HepG2 (cell line): ENCODE results near the gene SLC31A2. TPM values are rescaled to one million over a fixed set of nuclear protein-coding genes. Genes with fewer than 3 reads are reported as not detected.

ENCODE experiments used
- ATAC-seq: fragments of 200-7000 bp; cut with Tn5 transposase; 3 replicates; pipeline ENCODE4 v1.9.1; 2020; ENCODE audit warnings: mild to moderate bottlenecking, moderate library complexity
- BruUV-seq: library from RNA; stranded (reverse); fragments of 400-500 nt; replicated peaks from 2 replicates; lab custom pipeline; 2021; lab: Mats Ljungman, UMichigan
- CTCF ChIA-PET: fragments of 300-600 bp; formaldehyde crosslinking; extraction: SDS; loops from one replicate; lab custom pipeline; 2021; ENCODE audit warnings: low total read pairs, inconsistent platforms, low intra/inter-chr PET ratio; lab: Yijun Ruan, JAX
- POLR2A ChIA-PET: fragments of 350-600 bp; sonication (Branson Sonifier 250); formaldehyde crosslinking; loops from one replicate; lab custom pipeline; 2020; ENCODE audit warnings: antibody characterized with exemption, inconsistent platforms; lab: Yijun Ruan, JAX
- DNase-seq: peaks from one replicate; pipeline ENCODE4 v3.0.0-alpha.2; 2015; ENCODE audit warnings: low spot score
- FAIRE-seq: peaks from 3 replicates; lab custom pipeline; 2011; peaks lifted over from hg19 to GRCh38; lab: Jason Lieb, UNC
- H2AFZ ChIP-seq: one replicate; pipeline ENCODE4 v1.6.1; 2011; ENCODE audit warnings: low read length, inconsistent platforms
- H3K27ac ChIP-seq: fragments of 300-600 bp; 3 replicates; pipeline ENCODE4 v1.8.0; 2011; ENCODE audit warnings: mixed run types, mild to moderate bottlenecking, mixed read lengths, low read length, inconsistent platforms; ENCODE audit not compliant: insufficient read depth; ENCODE audit errors: extremely low read length
- H3K27me3 ChIP-seq, 2 experiments: fragments of 200-600 bp in 1 of 2; 2 replicates in 1 of 2; 3 replicates in 1 of 2; pipeline versions ENCODE4 v1.6.0 to v1.8.0; 2011; ENCODE audit warnings: low read length in 2 of 2, mild to moderate bottlenecking in 2 of 2, moderate library complexity in 2 of 2, inconsistent platforms in 1 of 2; ENCODE audit not compliant: insufficient read depth in 2 of 2, control insufficient read depth in 1 of 2
- H3K36me3 ChIP-seq, 2 experiments: fragments of 200-600 bp in 1 of 2; replicated peaks in 1 of 2; 2 replicates in 1 of 2; 3 replicates in 1 of 2; pipeline versions ENCODE4 v1.5.1 to v1.8.0; 2011; ENCODE audit warnings: low read length in 2 of 2, inconsistent platforms in 1 of 2; ENCODE audit not compliant: insufficient read depth in 2 of 2, control insufficient read depth in 1 of 2
- H3K4me1 ChIP-seq: 2 replicates; pipeline ENCODE4 v1.5.1; 2012; ENCODE audit warnings: low read length, inconsistent platforms; ENCODE audit not compliant: insufficient read depth
- H3K4me2 ChIP-seq: 2 replicates; pipeline ENCODE4 v1.6.0; 2011; ENCODE audit warnings: low read depth, low read length, inconsistent platforms
- H3K4me3 ChIP-seq, 3 experiments: fragments of 200-600 bp in 1 of 3; sonication (generic), shearing (Covaris generic) in 1 of 3; replicated peaks in 1 of 3; 2 replicates each; pipeline ENCODE4 v1.5.1; 2011 to 2016; ENCODE audit warnings: low read length in 3 of 3, inconsistent platforms in 2 of 3, low read depth in 2 of 3, mild to moderate bottlenecking in 2 of 3, control low read depth in 1 of 3, mixed read lengths in 1 of 3; ENCODE audit not compliant: insufficient read depth in 1 of 3
- H3K79me2 ChIP-seq: one replicate; pipeline ENCODE4 v1.6.1; 2011; ENCODE audit warnings: low read length, inconsistent platforms; ENCODE audit not compliant: insufficient read depth
- H3K9ac ChIP-seq: 2 replicates; pipeline ENCODE4 v1.6.0; 2011; ENCODE audit warnings: mild to moderate bottlenecking, low read depth, low read length, inconsistent platforms; ENCODE audit not compliant: insufficient read depth
- H3K9me3 ChIP-seq: 2 replicates; pipeline ENCODE4 v1.5.1; 2012; ENCODE audit warnings: mild to moderate bottlenecking, low read length
- H4K20me1 ChIP-seq: 2 replicates; pipeline ENCODE4 v1.6.0; 2011; ENCODE audit warnings: inconsistent platforms, mild to moderate bottlenecking, low read length, moderate library complexity; ENCODE audit not compliant: insufficient read depth
- ARNTL ChIP-seq: sonication (generic); formaldehyde crosslinking; IDR thresholded peaks from 2 replicates; pipeline ENCODE4 v1.4.0; 2020; ENCODE audit warnings: mild to moderate bottlenecking, missing genetic modification reagents
- ASH2L ChIP-seq: fragments of 300-600, 200-600 bp; sonication (generic); IDR thresholded peaks from 2 replicates; pipeline ENCODE4 v1.7.0; 2017; ENCODE audit warnings: low read depth, mild to moderate bottlenecking, moderate library complexity, mixed read lengths, low read length; ENCODE audit not compliant: insufficient read length
- CEBPB ChIP-seq: IDR thresholded peaks from 2 replicates; pipeline ENCODE4 v1.6.1; 2011; ENCODE audit warnings: low read depth, low read length, improper control_type of control experiment, borderline replicate concordance
- GATA4 ChIP-seq: sonication (generic); IDR thresholded peaks from 2 replicates; pipeline ENCODE4 v1.6.1; 2016; ENCODE audit warnings: antibody characterized with exemption, low read depth, borderline replicate concordance
- MAFK ChIP-seq, 2 experiments: IDR thresholded peaks in 1 of 2; conservative IDR thresholded peaks in 1 of 2; 2 replicates each; pipeline ENCODE4 v1.6.1; 2011; ENCODE audit warnings: improper control_type of control experiment in 2 of 2, low read length in 2 of 2
- MLLT10 ChIP-seq: sonication (generic); formaldehyde crosslinking; IDR thresholded peaks from 2 replicates; pipeline ENCODE4 v1.4.0; 2020; ENCODE audit warnings: missing genetic modification reagents
- MXI1 ChIP-seq: IDR thresholded peaks from 3 replicates; pipeline ENCODE4 v1.6.1; 2012; ENCODE audit warnings: low read depth, low read length, inconsistent platforms, borderline replicate concordance
- SOX5 ChIP-seq: IDR thresholded peaks from 2 replicates; pipeline ENCODE4 v1.6.1; 2016; ENCODE audit warnings: borderline replicate concordance
- THAP11 ChIP-seq: IDR thresholded peaks from 2 replicates; pipeline ENCODE4 v1.6.1; 2016; ENCODE audit warnings: missing biosample characterization, missing genetic modification reagents
- TOE1 ChIP-seq: sonication (generic); formaldehyde crosslinking; IDR thresholded peaks from 2 replicates; pipeline ENCODE4 v1.4.0; 2020; ENCODE audit warnings: mild to moderate bottlenecking, missing genetic modification reagents
- ZNF326 ChIP-seq: sonication (generic); formaldehyde crosslinking; IDR thresholded peaks from 2 replicates; pipeline ENCODE4 v1.4.0; 2020; ENCODE audit warnings: missing genetic modification reagents, borderline replicate concordance
- ZNF589 ChIP-seq: sonication (generic); formaldehyde crosslinking; conservative IDR thresholded peaks from 2 replicates; pipeline ENCODE4 v1.8.0; 2022; ENCODE audit warnings: mild to moderate bottlenecking, moderate library complexity, missing genetic modification reagents
- ZNF644 ChIP-seq: IDR thresholded peaks from 2 replicates; pipeline ENCODE4 v1.6.1; 2016; ENCODE audit warnings: low read depth
- WGBS: methylation state at CpG from one replicate; pipeline ENCODE4 v1.1.6; 2017; ENCODE audit warnings: low lambda C conversion rate; 5-methylcytosine and 5-hydroxymethylcytosine counted together
- in situ Hi-C: cut with HindIII; loops from 2 replicates; pipeline ENCODE4 v1.10.0; 2017; ENCODE audit warnings: low pct_unique_long_range_greater_than_20kb; ENCODE audit not compliant: extremely low pct_ligation_motif_present
- intact Hi-C: fragments of 100-400 bp; cut with micrococcal nuclease; formaldehyde crosslinking; loops from one replicate; pipeline ENCODE4 v1.10.0; 2022; ENCODE audit not compliant: unreplicated experiment
- polyA plus RNA-seq, 8 experiments: library from polyadenylated mRNA; depleted of rRNA in 3 of 8; stranded (reverse) in 7 of 8; unstranded in 1 of 8; fragments of >200 nt; fragmentation: Illumina TruSeq in 4 of 8; extraction: Trizol in 4 of 8; gene quantifications; 2 replicates each; pipeline versions ENCODE4 v1.2.1 to v1.2.3, GENCODE V29; 2011 to 2016; ENCODE audit warnings: low read depth in 4 of 8, missing spikeins in 1 of 8, mixed read lengths in 1 of 8; ENCODE audit not compliant: insufficient read depth in 1 of 8
- total RNA-seq, 5 experiments: library from RNA; depleted of rRNA; stranded (reverse); fragments of >200 nt; fragmentation: Illumina TruSeq; extraction: Trizol; gene quantifications; 2 replicates each; pipeline ENCODE4 v1.2.3, GENCODE V29; 2016; ENCODE audit warnings: low read depth in 1 of 5
- TF ChIP-seq, protein P1 (sequence below): sonication (generic); formaldehyde crosslinking; conservative IDR thresholded peaks from 2 replicates; pipeline ENCODE4 v1.4.0; 2020; ENCODE audit warnings: missing genetic modification reagents
- TF ChIP-seq, protein P2 (sequence below): sonication (generic); formaldehyde crosslinking; IDR thresholded peaks from 2 replicates; pipeline ENCODE4 v1.8.0; 2022; ENCODE audit warnings: mild to moderate bottlenecking, missing genetic modification reagents

Gene SLC31A2
- total and polyA plus RNA-seq, 2 of the 13 experiments (the other 11 are each of a cell fraction or from before 2014, with no cell fraction given): 9.3 to 10.2 TPM

DNA sequence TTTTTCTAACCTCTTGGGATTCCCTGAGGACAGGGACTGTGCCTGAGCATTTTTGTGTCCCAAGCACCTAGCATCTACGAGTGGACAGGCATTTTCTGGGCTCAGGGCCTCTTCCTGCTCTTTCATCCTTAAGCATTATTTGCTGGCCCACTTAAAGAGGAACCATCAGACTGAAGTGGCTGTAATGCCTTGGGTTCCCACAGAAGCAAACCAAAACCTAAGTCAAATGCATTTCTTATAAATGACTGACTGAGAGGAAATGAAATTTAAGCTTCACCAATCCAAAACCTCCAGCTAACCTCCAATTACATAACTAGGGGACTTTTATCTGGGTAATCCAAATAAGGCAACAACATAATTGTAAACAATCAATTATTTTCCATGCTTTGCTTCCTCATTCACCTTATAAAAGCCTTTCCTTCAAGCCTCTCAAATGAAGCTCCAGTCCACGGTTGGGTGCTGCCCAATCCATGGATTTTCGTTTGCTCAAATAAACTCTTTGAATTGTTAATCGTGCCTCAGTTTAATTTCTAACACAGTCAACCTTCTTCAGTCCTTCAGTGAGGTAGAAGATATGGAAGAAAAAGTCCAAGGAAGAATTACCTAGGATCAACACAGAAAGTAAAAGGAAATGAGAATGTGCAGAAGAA, 25.3 kb upstream of the SLC31A2 start:
- H4K20me1 ChIP-seq: no peaks in the 10 kb centered on the region
- no TSS peak for BruUV-seq
- H3K4me2 ChIP-seq: no peak overlapping the region
- H3K27ac ChIP-seq: no peak overlapping the region
- no peaks in the 10 kb centered on the region for H3K9me3 ChIP-seq
- CTCF ChIA-PET: no interaction called here
- WGBS: 1% methylated on average over 4 of the region's 4 CpGs
- H3K4me1 ChIP-seq: no peaks in the 10 kb centered on the region
- no peak for TF ChIP-seq ASH2L
- no peak for TF ChIP-seq GATA4
- no peak for TF ChIP-seq SOX5
- TF ChIP-seq MAFK (conservative IDR thresholded peaks at IDR 0.05 in 1 of 2, IDR thresholded peaks at IDR 0.05 in 1 of 2; ENCODE audit: low read length in 2 of 2): no peak
- TF ChIP-seq ZNF589 (CRISPR knock-in tag): no peak
- no peak for TF ChIP-seq ARNTL (CRISPR knock-in tag)
- no peak for TF ChIP-seq ZNF644 (CRISPR knock-in tag)
- TF ChIP-seq ZNF326 (CRISPR knock-in tag): no peak
- no peak for TF ChIP-seq CEBPB
- TF ChIP-seq TOE1: no peak
- no peak for TF ChIP-seq THAP11 (CRISPR knock-in tag)
- TF ChIP-seq, protein P1, sequence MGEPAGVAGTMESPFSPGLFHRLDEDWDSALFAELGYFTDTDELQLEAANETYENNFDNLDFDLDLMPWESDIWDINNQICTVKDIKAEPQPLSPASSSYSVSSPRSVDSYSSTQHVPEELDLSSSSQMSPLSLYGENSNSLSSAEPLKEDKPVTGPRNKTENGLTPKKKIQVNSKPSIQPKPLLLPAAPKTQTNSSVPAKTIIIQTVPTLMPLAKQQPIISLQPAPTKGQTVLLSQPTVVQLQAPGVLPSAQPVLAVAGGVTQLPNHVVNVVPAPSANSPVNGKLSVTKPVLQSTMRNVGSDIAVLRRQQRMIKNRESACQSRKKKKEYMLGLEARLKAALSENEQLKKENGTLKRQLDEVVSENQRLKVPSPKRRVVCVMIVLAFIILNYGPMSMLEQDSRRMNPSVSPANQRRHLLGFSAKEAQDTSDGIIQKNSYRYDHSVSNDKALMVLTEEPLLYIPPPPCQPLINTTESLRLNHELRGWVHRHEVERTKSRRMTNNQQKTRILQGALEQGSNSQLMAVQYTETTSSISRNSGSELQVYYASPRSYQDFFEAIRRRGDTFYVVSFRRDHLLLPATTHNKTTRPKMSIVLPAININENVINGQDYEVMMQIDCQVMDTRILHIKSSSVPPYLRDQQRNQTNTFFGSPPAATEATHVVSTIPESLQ (CRISPR knock-in tag): no peak
- no peak for TF ChIP-seq MXI1
- no peak for TF ChIP-seq MLLT10 (CRISPR knock-in tag)
- TF ChIP-seq, protein P2, sequence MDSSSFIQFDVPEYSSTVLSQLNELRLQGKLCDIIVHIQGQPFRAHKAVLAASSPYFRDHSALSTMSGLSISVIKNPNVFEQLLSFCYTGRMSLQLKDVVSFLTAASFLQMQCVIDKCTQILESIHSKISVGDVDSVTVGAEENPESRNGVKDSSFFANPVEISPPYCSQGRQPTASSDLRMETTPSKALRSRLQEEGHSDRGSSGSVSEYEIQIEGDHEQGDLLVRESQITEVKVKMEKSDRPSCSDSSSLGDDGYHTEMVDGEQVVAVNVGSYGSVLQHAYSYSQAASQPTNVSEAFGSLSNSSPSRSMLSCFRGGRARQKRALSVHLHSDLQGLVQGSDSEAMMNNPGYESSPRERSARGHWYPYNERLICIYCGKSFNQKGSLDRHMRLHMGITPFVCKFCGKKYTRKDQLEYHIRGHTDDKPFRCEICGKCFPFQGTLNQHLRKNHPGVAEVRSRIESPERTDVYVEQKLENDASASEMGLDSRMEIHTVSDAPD: no peak
- ATAC-seq (no peak), DNase-seq (no peak), FAIRE-seq (no peak)
- intact Hi-C loops (no loop called here), in situ Hi-C loops (no loop called here)
- H3K36me3 ChIP-seq: no peaks in the 10 kb centered on the region
- H3K27me3 ChIP-seq: peaks cover 0 to 18% of the 10 kb centered on the region in 2 experiments; a peak in 2 of 5 replicates
- H3K4me3 ChIP-seq: no peak overlapping the region
- POLR2A ChIA-PET: no interaction called here
- H3K79me2 ChIP-seq: no peaks in the 10 kb centered on the region
- H2AFZ ChIP-seq: no peak overlapping the region
- no peak overlapping the region for H3K9ac ChIP-seq
